ENCODE measurements around the gene SREK1. TPM values are rescaled to one million over a fixed set of nuclear protein-coding genes. Genes with fewer than 3 reads are reported as not detected.

The SREK1 gene
- total RNA-seq, 1 experiment from 2014 or later, result 38.4 TPM

- TF ChIP-seq ZSCAN18 (CRISPR knock-in tag; IDR thresholded peaks at IDR 0.05) (no peak), NFYB (CRISPR knock-in tag; conservative IDR thresholded peaks at IDR 0.05; ENCODE audit: low read depth) (no peak), CREB1 (CRISPR knock-in tag; IDR thresholded peaks at IDR 0.05) (no peak), ZBTB43 (CRISPR knock-in tag; IDR thresholded peaks at IDR 0.05) (no peak), NFATC4 (CRISPR knock-in tag; IDR thresholded peaks at IDR 0.05) (no peak), RORB (CRISPR knock-in tag; IDR thresholded peaks at IDR 0.05) (no peak)
- TF ChIP-seq, protein P1, sequence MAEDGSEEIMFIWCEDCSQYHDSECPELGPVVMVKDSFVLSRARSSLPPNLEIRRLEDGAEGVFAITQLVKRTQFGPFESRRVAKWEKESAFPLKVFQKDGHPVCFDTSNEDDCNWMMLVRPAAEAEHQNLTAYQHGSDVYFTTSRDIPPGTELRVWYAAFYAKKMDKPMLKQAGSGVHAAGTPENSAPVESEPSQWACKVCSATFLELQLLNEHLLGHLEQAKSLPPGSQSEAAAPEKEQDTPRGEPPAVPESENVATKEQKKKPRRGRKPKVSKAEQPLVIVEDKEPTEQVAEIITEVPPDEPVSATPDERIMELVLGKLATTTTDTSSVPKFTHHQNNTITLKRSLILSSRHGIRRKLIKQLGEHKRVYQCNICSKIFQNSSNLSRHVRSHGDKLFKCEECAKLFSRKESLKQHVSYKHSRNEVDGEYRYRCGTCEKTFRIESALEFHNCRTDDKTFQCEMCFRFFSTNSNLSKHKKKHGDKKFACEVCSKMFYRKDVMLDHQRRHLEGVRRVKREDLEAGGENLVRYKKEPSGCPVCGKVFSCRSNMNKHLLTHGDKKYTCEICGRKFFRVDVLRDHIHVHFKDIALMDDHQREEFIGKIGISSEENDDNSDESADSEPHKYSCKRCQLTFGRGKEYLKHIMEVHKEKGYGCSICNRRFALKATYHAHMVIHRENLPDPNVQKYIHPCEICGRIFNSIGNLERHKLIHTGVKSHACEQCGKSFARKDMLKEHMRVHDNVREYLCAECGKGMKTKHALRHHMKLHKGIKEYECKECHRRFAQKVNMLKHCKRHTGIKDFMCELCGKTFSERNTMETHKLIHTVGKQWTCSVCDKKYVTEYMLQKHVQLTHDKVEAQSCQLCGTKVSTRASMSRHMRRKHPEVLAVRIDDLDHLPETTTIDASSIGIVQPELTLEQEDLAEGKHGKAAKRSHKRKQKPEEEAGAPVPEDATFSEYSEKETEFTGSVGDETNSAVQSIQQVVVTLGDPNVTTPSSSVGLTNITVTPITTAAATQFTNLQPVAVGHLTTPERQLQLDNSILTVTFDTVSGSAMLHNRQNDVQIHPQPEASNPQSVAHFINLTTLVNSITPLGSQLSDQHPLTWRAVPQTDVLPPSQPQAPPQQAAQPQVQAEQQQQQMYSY (CRISPR knock-in tag; IDR thresholded peaks at IDR 0.05), result no peak
- TF ChIP-seq, protein P2, sequence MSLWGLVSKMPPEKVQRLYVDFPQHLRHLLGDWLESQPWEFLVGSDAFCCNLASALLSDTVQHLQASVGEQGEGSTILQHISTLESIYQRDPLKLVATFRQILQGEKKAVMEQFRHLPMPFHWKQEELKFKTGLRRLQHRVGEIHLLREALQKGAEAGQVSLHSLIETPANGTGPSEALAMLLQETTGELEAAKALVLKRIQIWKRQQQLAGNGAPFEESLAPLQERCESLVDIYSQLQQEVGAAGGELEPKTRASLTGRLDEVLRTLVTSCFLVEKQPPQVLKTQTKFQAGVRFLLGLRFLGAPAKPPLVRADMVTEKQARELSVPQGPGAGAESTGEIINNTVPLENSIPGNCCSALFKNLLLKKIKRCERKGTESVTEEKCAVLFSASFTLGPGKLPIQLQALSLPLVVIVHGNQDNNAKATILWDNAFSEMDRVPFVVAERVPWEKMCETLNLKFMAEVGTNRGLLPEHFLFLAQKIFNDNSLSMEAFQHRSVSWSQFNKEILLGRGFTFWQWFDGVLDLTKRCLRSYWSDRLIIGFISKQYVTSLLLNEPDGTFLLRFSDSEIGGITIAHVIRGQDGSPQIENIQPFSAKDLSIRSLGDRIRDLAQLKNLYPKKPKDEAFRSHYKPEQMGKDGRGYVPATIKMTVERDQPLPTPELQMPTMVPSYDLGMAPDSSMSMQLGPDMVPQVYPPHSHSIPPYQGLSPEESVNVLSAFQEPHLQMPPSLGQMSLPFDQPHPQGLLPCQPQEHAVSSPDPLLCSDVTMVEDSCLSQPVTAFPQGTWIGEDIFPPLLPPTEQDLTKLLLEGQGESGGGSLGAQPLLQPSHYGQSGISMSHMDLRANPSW (CRISPR knock-in tag; conservative IDR thresholded peaks at IDR 0.05; ENCODE audit: low read depth), result no peak
- TF ChIP-seq, protein P3, sequence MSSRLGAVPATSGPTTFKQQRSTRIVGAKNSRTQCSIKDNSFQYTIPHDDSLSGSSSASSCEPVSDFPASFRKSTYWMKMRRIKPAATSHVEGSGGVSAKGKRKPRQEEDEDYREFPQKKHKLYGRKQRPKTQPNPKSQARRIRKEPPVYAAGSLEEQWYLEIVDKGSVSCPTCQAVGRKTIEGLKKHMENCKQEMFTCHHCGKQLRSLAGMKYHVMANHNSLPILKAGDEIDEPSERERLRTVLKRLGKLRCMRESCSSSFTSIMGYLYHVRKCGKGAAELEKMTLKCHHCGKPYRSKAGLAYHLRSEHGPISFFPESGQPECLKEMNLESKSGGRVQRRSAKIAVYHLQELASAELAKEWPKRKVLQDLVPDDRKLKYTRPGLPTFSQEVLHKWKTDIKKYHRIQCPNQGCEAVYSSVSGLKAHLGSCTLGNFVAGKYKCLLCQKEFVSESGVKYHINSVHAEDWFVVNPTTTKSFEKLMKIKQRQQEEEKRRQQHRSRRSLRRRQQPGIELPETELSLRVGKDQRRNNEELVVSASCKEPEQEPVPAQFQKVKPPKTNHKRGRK (CRISPR knock-in tag; IDR thresholded peaks at IDR 0.05; ENCODE audit: borderline replicate concordance), result no peak
These were observed 30.2 kb downstream of the SREK1 start (continued) for GRCh38 chr5:66174338-66174737.

DNA sequence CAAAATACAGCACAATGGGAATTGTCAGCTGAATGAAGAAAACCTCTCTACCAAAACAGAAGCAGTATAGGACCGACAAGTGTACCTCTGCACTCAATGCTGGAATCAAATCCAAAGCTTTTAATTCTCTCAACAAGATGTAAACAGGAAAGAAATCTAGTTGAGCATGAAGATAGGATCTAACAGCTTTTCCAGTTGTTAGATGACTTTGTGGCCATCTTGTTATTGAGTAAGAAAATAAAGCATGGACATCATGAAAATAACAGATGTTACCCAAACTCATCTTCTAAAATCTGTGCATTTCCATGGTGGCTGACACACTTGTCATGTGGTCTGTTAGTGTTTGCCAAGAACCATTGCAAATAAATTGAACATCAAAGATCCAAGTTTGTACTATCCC lies 34.7 kb downstream of the SREK1 start:
- no peaks in the 10 kb centered on the region for H3K9me3 Mint-ChIP-seq
- H3K4me3 Mint-ChIP-seq, result no peak overlapping the region
- H3K27me3 Mint-ChIP-seq (ENCODE audit: low read depth), result no peaks in the 10 kb centered on the region
- ChIA-PET CTCF (no interaction called here), POLR2A (no interaction called here)
- DNase-seq (ENCODE audit: low spot score) (no peak), ATAC-seq (no peak)
- TF ChIP-seq TCF7 (CRISPR knock-in tag; IDR thresholded peaks at IDR 0.05; ENCODE audit: low read depth) (no peak), NR3C1 (CRISPR knock-in tag; conservative IDR thresholded peaks at IDR 0.05; ENCODE audit: low read depth) (no peak), ESRRA (CRISPR knock-in tag; IDR thresholded peaks at IDR 0.05; ENCODE audit: borderline replicate concordance) (no peak)
- H3K36me3 Mint-ChIP-seq, result peaks cover 52% of the 10 kb centered on the region
- no peak overlapping the region for H3K27ac Mint-ChIP-seq
- H3K4me1 Mint-ChIP-seq, result no peaks in the 10 kb centered on the region
